CD14-positive monocyte (primary cell): Measurements from ENCODE around the gene PKP4. TPM values are rescaled to one million over a fixed set of nuclear protein-coding genes. Genes with fewer than 3 reads are reported as not detected.

Experiments
- DNase-seq, 3 donors: peaks; one replicate each; pipeline ENCODE4 v3.0.0-alpha.2; 2011 to 2022
- H2AFZ ChIP-seq: 2 replicates; pipeline ENCODE4 v1.6.0; 2012; ENCODE audit warnings: mild to moderate bottlenecking, low read depth, low read length, inconsistent platforms; ENCODE audit not compliant: insufficient read depth, poor library complexity, severe bottlenecking
- H3K27ac ChIP-seq, 2 donors: 1 replicate in 1 of 2; 2 replicates in 1 of 2; pipeline ENCODE4 v1.5.1; 2012 to 2013; ENCODE audit warnings: low read length in 2 of 2, control low read depth in 1 of 2, inconsistent platforms in 1 of 2, low read depth in 1 of 2, mild to moderate bottlenecking in 1 of 2
- H3K27me3 ChIP-seq, 2 donors: one replicate each; pipeline versions ENCODE4 v1.6.0 to v1.6.1; 2011 to 2013; ENCODE audit warnings: low read length in 2 of 2; ENCODE audit not compliant: control insufficient read depth in 2 of 2, insufficient read depth in 2 of 2
- H3K36me3 ChIP-seq, 2 donors: replicated peaks in 1 of 2; 1 replicate in 1 of 2; 2 replicates in 1 of 2; pipeline versions ENCODE4 v1.5.1 to v1.6.1; 2012 to 2013; ENCODE audit warnings: low read length in 2 of 2, control low read depth in 1 of 2, inconsistent platforms in 1 of 2, mild to moderate bottlenecking in 1 of 2; ENCODE audit not compliant: insufficient read depth in 2 of 2, control insufficient read depth in 1 of 2
- H3K4me1 ChIP-seq, 2 donors: 1 replicate in 1 of 2; 2 replicates in 1 of 2; pipeline versions ENCODE4 v1.5.1 to v1.6.1; 2012 to 2013; ENCODE audit warnings: low read length in 2 of 2, control low read depth in 1 of 2, inconsistent platforms in 1 of 2, mild to moderate bottlenecking in 1 of 2, moderate library complexity in 1 of 2; ENCODE audit not compliant: insufficient read depth in 2 of 2, control insufficient read depth in 1 of 2
- H3K4me2 ChIP-seq: replicated peaks from 2 replicates; pipeline ENCODE3; 2012; ENCODE audit warnings: low read length, moderate library complexity, mild to moderate bottlenecking; ENCODE audit not compliant: poor library complexity, severe bottlenecking; ENCODE audit errors: extremely low read depth
- H3K4me3 ChIP-seq, 3 experiments: fragments of 200-600 bp in 1 of 3; sonication (generic) in 1 of 3; replicated peaks in 1 of 3; 1 replicate in 2 of 3; 2 replicates in 1 of 3; pipeline ENCODE4 v1.5.1; 2011 to 2013; ENCODE audit warnings: low read length in 3 of 3, mild to moderate bottlenecking in 3 of 3, control low read depth in 2 of 3, low read depth in 2 of 3, inconsistent platforms in 1 of 3, moderate library complexity in 1 of 3
- H3K79me2 ChIP-seq: 2 replicates; pipeline ENCODE4 v1.6.0; 2012; ENCODE audit warnings: mild to moderate bottlenecking, control low read depth, inconsistent platforms, low read length, moderate library complexity; ENCODE audit not compliant: insufficient read depth
- H3K9ac ChIP-seq: 2 replicates; pipeline ENCODE4 v1.6.0; 2017; ENCODE audit warnings: low read length, mild to moderate bottlenecking; ENCODE audit not compliant: insufficient read depth, poor library complexity, severe bottlenecking
- H3K9me3 ChIP-seq, 2 donors: replicated peaks in 1 of 2; 1 replicate in 1 of 2; 2 replicates in 1 of 2; pipeline versions ENCODE4 v1.5.1 to v1.6.1; 2012 to 2013; ENCODE audit warnings: low read length in 2 of 2, control low read depth in 1 of 2; ENCODE audit not compliant: control insufficient read depth in 1 of 2, insufficient read depth in 1 of 2
- H4K20me1 ChIP-seq: 2 replicates; pipeline ENCODE4 v1.6.0; 2012; ENCODE audit warnings: mild to moderate bottlenecking, low read length, control low read depth, moderate library complexity; ENCODE audit not compliant: insufficient read depth
- H3K27ac Mint-ChIP-seq, 7 donors: one replicate each; pipeline ENCODE4 v1.8.0; 2020; ENCODE audit warnings: mild to moderate bottlenecking in 7 of 7, mixed read lengths in 7 of 7, moderate library complexity in 6 of 7, inconsistent platforms in 2 of 7
- H3K27me3 Mint-ChIP-seq, 3 donors: one replicate each; pipeline ENCODE4 v1.8.0; 2021 to 2022; ENCODE audit warnings: low read depth in 3 of 3, mild to moderate bottlenecking in 3 of 3, mixed read lengths in 3 of 3, moderate library complexity in 3 of 3, inconsistent platforms in 1 of 3
- H3K36me3 Mint-ChIP-seq, 2 donors: one replicate each; pipeline ENCODE4 v1.8.0; 2020; ENCODE audit warnings: mixed read lengths in 2 of 2, inconsistent platforms in 1 of 2, mild to moderate bottlenecking in 1 of 2
- H3K4me1 Mint-ChIP-seq: one replicate; pipeline ENCODE4 v1.8.0; 2020; ENCODE audit warnings: mild to moderate bottlenecking, mixed read lengths
- H3K4me3 Mint-ChIP-seq, 2 donors: one replicate each; pipeline ENCODE4 v1.8.0; 2020; ENCODE audit warnings: mild to moderate bottlenecking in 2 of 2, mixed read lengths in 2 of 2, moderate library complexity in 1 of 2
- H3K9me3 Mint-ChIP-seq, 7 donors: one replicate each; pipeline ENCODE4 v1.8.0; 2020 to 2022; ENCODE audit warnings: mixed read lengths in 7 of 7, mild to moderate bottlenecking in 6 of 7, moderate library complexity in 6 of 7, inconsistent platforms in 2 of 7
- CTCF ChIP-seq: fragments of 200-600 bp; IDR thresholded peaks from one replicate; pipeline ENCODE4 v1.8.0; 2022; ENCODE audit warnings: antibody characterized with exemption, mild to moderate bottlenecking
- WGBS: methylation state at CpG from one replicate; pipeline ENCODE4 v1.1.5; 2013; ENCODE audit warnings: missing lambda C conversion rate; ENCODE audit not compliant: insufficient coverage; 5-methylcytosine and 5-hydroxymethylcytosine counted together
- intact Hi-C, 2 donors: fragments of 100-400 bp; cut with micrococcal nuclease; formaldehyde crosslinking; loops; one replicate each; pipeline versions ENCODE4 v1.15.0 to v1.15.1; 2023
- polyA plus RNA-seq, 3 donors: library from polyadenylated mRNA; depleted of rRNA in 1 of 3; unstranded in 2 of 3; stranded (reverse) in 1 of 3; fragments of 300-500 nt in 2 of 3; fragments of >200 nt in 1 of 3; fragmentation: Illumina TruSeq in 2 of 3; gene quantifications; 1 replicate in 2 of 3; 2 replicates in 1 of 3; pipeline ENCODE4 v1.2.3, GENCODE V29; 2012 to 2021

The PKP4 gene
- polyA plus RNA-seq, 3 donors = 0.33 to 9.4 (median 0.73) TPM

- intact Hi-C loops = no loop called here
- no CpG with 5 or more reads among the region's 2 CpGs for whole genome bisulfite sequencing
- no peaks in the 10 kb centered on the region for H3K4me1 Mint-ChIP-seq
These were observed 118.4 kb downstream of the PKP4 start for GRCh38 chr2:158575051-158575635.

GRCh38 chr2:158577141-158577540 lies 120.4 kb downstream of the PKP4 start:
- Histone ChIP-seq H3K27ac (no peak overlapping the region), H3K27me3 (no peaks in the 10 kb centered on the region), H3K79me2 (no peaks in the 10 kb centered on the region), H3K9ac (no peak overlapping the region), H3K4me1 (no peaks in the 10 kb centered on the region), H3K9me3 (no peaks in the 10 kb centered on the region), H2AFZ (no peak overlapping the region), H3K4me2 (no peak overlapping the region), H3K4me3 (no peak overlapping the region), H3K36me3 (peaks cover 0 to 17% of the 10 kb centered on the region in 2 donors), H4K20me1 (no peaks in the 10 kb centered on the region)
- no peak for DNase-seq
- no peak overlapping the region for H3K4me3 Mint-ChIP-seq
- H3K36me3 Mint-ChIP-seq = peaks cover 7 to 18% of the 10 kb centered on the region in 2 donors
- H3K9me3 Mint-ChIP-seq = peaks cover 0 to 2% (median 0%) of the 10 kb centered on the region in 7 donors
- H3K27me3 Mint-ChIP-seq = peaks cover 0 to 2% (median 0%) of the 10 kb centered on the region in 3 donors
- WGBS = no CpG with 5 or more reads among the region's 5 CpGs
- intact Hi-C loops = no loop called here
- no peaks in the 10 kb centered on the region for H3K4me1 Mint-ChIP-seq
- no peak overlapping the region for H3K27ac Mint-ChIP-seq
- TF ChIP-seq CTCF = no peak

More at GRCh38 chr2:158575051-158575635, 118.4 kb downstream of the PKP4 start:
- Histone ChIP-seq H3K4me2 (no peak overlapping the region), H3K4me1 (no peaks in the 10 kb centered on the region), H3K9me3 (no peaks in the 10 kb centered on the region), H3K79me2 (no peaks in the 10 kb centered on the region), H2AFZ (no peak overlapping the region), H3K4me3 (no peak overlapping the region), H4K20me1 (no peaks in the 10 kb centered on the region), H3K27me3 (no peaks in the 10 kb centered on the region), H3K36me3 (peaks cover 0 to 6% of the 10 kb centered on the region in 2 donors), H3K27ac (no peak overlapping the region), H3K9ac (no peak overlapping the region)
- TF ChIP-seq CTCF = no peak
- no peak for DNase-seq
- peaks cover 0 to 5% (median under 1%) of the 10 kb centered on the region in 7 donors for H3K9me3 Mint-ChIP-seq
- H3K4me3 Mint-ChIP-seq = no peak overlapping the region
- H3K27me3 Mint-ChIP-seq = peaks cover 0 to 2% (median 0%) of the 10 kb centered on the region in 3 donors
- peaks cover 9 to 11% of the 10 kb centered on the region in 2 donors for H3K36me3 Mint-ChIP-seq
- H3K27ac Mint-ChIP-seq = no peak overlapping the region
